ENCODE measurements around the gene TMEM8B.

TMEM8B gene

DNA sequence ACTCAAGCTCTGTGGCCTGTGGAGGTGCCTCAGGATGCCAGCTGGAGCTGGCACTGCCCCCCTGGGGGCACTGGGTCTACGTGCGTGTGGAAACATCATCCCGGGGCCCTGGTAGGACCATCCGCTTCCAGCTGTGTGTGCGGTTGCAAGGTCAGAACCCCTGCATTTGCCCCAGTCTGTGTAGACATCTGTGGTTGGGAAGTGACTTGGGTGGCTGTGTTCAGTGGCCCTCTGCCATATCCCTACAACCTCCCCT, 12.5 kb downstream of the TMEM8B start:
- no peak for DNase-seq (ENCODE audit: low read depth in 2 of 2)

GRCh38 chr9:35842020-35842745, 13.2 kb downstream of the TMEM8B start:
- no peak for DNase-seq (ENCODE audit: low read depth in 2 of 2)

GRCh38 chr9:35842795-35843194, 13.8 kb downstream of the TMEM8B start:
- no peak for DNase-seq (ENCODE audit: low read depth in 2 of 2)

GRCh38 chr9:35844628-35845270, 15.7 kb downstream of the TMEM8B start:
- no peak for DNase-seq (ENCODE audit: low read depth in 2 of 2)

DNA sequence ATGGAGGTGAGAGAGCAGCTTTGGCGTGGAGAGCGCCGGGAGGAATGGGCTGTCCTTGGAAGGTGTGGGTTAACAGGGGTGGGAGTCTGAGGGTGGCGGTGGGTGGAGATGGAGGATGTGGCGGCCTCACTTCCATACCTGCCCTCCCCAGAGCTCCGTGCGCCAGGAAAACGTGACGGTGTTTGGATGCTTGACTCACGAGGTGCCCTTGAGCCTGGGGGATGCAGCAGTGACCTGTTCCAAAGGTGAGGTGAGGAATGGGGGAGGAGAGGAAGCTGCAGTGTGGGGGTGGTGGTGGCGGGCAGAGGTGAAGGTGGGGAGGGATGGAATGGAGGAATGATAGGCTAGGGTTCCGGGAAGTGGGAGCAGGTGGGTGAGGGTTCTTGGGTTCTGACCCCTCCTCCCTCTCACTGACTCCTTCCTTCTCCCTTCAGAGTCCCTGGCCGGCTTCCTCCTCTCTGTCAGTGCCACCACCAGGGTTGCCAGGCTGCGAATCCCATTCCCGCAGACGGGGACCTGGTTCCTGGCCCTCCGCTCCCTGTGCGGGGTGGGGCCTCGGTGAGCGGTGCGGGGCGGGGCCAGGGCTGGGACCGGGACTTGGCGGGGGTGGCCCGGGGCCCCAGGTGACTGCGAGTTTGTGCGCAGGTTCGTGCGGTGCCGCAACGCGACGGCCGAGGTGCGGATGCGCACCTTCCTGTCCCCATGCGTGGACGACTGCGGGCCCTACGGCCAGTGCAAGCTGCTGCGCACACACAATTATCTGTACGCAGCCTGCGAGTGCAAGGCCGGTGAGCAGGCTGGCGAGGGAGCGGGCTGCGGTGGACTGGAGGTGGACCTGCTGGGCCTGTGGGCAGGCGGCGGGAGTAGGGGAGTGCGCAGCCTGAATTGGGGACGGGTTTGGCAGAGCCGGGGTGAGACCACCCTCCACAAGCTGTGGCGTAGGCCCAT, 17.1 kb downstream of the TMEM8B start:
- DNase-seq (ENCODE audit: low read depth in 2 of 2) = no peak

DNA sequence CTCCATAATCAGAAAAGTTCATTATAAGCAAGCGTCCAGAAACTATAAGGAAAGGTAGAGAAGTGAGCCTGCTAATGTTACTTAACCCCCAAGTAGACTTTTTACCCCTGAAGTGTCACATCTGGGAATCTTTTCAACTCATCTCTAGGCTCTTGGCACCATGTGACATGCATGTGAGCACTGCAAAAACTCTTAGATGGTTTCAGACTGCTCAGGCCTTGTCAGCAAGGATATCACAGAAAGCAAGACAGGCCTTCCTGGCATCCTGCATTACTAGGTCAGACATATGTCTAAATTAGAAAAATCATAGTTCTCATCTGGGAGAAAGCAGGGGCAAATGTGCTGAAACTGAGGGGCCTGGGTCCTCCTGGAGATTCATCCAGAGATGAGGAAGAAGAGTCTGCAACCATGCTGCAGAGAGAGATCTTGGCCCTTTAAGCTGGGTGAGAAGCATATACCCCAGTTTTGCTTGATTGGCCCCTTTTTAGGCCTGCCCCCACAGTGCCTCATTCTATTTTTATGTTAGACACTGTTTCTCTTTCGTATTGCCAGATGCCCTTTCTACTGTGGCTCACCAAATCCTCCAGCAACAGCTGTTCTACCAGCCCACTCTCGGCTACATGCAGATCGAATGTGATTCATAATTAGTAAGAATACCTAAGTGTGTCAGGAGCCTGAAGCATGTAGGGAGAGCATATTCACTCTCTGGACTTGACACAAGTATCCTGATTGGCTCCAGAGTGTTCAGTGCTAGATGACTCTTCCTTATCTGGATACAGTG, 19.0 kb downstream of the TMEM8B start:
- DNase-seq (ENCODE audit: low read depth in 2 of 2) = no peak

GRCh38 chr9:35852267-35852815, 23.3 kb downstream of the TMEM8B start:
- DNase-seq (ENCODE audit: low read depth in 2 of 2) = no peak

GRCh38 chr9:35852876-35853865, 24.1 kb downstream of the TMEM8B start:
- DNase-seq (ENCODE audit: low read depth in 2 of 2) = no peak

DNA sequence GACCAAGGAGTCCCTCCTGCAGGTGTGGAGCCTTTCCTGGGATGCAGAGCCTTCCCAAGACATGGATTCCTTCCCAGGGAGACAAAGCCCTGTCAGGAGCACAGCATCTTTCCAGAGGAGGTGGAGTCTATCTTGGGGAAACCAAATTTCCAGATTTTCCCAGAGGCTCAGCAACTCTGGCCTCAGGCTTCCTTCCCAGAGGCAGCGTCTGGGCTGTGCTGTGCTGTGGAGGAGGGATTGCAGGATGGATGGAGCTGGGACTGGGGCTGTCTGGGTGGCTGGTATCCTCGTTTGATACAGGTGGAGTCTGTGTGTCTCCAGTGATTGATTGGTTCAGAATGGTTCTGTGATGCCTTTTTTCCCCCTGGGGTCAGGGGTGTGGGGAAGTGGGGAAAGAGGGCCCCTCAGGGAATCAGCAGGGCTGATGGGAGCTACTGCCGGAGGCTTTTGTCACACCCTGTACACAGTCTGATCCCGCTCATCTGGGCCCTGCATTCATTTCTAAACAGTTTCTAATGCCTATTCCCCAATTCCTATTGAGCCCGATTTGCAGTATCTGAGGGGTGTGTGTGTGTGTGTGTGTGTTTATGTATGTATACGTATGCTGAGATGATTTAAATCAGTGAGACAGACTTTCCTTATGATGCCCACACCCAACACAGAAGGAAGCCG, 25.2 kb downstream of the TMEM8B start:
- DNase-seq (ENCODE audit: low read depth in 2 of 2) = no peak

DNA sequence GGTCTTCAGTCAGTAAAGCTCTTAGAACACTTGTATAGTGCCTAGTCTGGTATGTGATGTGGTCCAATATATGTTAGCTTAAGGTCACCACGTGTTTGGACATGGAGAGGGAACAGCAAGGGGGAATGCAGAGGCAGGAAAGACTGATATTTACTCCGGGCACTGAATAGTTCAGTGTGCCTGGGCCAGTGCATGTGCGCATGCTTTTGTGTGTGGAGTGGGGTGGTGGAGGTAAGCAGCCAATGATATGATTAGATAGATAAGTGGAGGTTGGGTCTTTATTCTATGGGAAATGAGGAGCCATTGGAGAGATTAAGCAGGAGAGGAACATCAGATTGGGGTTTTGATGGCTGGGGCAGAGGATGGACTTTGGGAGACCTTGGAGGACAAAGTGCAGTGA, 27.2 kb downstream of the TMEM8B start:
- no peak for DNase-seq (ENCODE audit: low read depth in 2 of 2)

- no peak for DNase-seq (ENCODE audit: low read depth in 2 of 2)
Observed at GRCh38 chr9:35856882-35857281, 27.9 kb downstream of the TMEM8B start.

GRCh38 chr9:35858458-35858857, 29.4 kb downstream of the TMEM8B start:
- DNase-seq (ENCODE audit: low read depth in 2 of 2) = no peak

DNA sequence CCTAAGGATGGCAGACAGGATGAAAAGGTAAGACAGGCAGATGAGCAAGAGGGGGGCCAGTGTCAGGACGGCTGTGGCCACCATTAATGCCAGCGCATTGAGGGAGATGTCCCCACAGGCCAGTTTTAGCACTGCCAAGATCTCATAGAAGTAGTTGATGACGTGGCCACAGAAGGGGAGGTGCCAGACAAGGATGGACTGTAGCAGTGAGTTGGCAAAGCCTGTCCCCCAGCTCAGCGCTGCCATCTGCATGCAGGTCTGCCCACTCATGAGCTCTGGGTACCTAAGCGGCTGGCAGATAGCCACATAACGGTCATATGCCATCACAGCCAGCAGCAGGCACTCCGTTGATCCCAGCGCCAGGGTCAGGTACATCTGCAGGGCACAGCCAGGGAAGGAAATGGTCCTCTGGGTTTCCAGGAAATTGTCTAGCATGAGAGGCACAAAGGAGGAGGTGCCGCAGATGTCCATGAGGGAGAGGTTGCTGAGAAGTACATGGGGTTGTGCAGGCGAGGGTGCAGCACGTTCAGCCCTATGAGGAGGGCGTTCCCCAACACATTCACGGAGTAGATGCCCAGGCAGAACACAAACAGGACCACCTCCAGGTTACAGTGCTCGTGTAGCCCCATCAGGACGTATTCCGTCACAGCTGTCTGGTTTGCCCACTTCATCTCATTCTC, 30.4 kb downstream of the TMEM8B start:
- DNase-seq (ENCODE audit: low read depth in 2 of 2) = no peak

DNA sequence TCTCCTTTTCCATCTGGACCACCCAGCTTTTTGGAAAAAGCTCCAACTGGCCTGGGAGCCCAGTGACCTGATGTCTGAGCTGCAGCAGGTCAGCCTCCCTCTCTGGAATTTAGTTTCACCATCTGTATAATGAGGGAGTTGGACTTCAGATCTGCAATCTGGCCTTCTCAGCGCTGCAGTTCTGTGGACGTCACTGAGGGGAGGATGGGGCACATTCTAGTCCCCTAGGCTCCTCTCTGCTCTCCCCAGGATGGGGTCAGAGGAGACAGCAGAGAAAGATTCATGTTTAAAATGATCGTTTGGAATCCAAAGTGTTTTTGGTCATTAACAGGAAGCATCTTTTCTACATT, 30.9 kb downstream of the TMEM8B start:
- no peak for DNase-seq (ENCODE audit: low read depth in 2 of 2)

- no peak for DNase-seq (ENCODE audit: low read depth in 2 of 2)
Observed at GRCh38 chr9:35861161-35861897, 32.3 kb downstream of the TMEM8B start.

- DNase-seq (ENCODE audit: low read depth in 2 of 2) = no peak
Observed at GRCh38 chr9:35862328-35862727, 33.3 kb downstream of the TMEM8B start.

GRCh38 chr9:35863583-35863982, 34.6 kb downstream of the TMEM8B start:
- no peak for DNase-seq (ENCODE audit: low read depth in 2 of 2)

DNA sequence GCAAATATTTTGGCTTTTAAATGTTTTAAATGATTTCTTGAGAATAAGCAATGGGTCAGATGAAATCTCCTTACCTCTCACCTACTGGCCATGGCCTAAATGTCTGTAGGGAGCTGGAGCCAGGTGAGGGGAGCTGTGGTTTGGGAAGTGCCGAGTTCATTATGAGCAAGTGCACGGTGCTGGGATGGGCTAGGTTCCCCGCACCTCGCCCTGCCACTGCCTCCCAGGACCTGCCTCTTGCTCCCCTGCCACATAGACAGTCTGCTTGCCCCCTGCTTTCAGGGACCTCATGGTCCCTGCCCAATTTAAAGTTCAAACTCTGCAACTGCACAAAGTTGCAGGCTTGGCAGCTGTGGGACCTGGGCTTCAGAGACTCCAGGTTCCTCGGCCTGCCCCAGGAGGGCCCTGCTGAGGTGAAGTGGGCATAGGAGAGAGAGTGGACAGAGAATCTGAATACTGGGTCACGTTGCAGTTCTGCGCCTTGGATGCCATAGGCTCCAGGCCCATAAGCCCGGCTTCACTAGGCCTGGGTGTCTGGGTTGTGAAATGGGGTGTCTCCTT, 35.7 kb downstream of the TMEM8B start:
- no peak for DNase-seq (ENCODE audit: low read depth in 2 of 2)
